ENCODE results near the gene YPEL2. TPM values are rescaled to one million over a fixed set of nuclear protein-coding genes. Genes with fewer than 3 reads are reported as not detected.

Gene YPEL2
- total RNA-seq, 1 experiment from 2014 or later = 6.1 TPM

GRCh38 chr17:59365383-59365981, 34.0 kb downstream of the YPEL2 start:
- H3K36me3 ChIP-seq (ENCODE audit: insufficient read depth, low read length) = no peaks in the 10 kb centered on the region
- H3K27me3 ChIP-seq (ENCODE audit: low read length) = no peaks in the 10 kb centered on the region
- peaks cover under 1% of the 10 kb centered on the region; the same call in 1 of the 2 replicates for H4K20me1 ChIP-seq (ENCODE audit: insufficient read depth, low read depth, low read length)
- H3K9me2 ChIP-seq (replicated peaks; ENCODE audit: insufficient read depth, low read length) = no peaks in the 10 kb centered on the region
- peaks cover 12% of the 10 kb centered on the region for H3K4me1 ChIP-seq (ENCODE audit: low read length)
- no peak for DNase-seq
- no peaks in the 10 kb centered on the region for H3K79me2 ChIP-seq (ENCODE audit: low read length)
- no peaks in the 10 kb centered on the region for H3K9me3 ChIP-seq (ENCODE audit: low read length)
- no peak overlapping the region for H3K27ac ChIP-seq (ENCODE audit: low read length)
- H3K4me3 ChIP-seq (ENCODE audit: low read length) = no peak overlapping the region
- no peak overlapping the region for H3K9ac ChIP-seq (ENCODE audit: low read length)
- no peak overlapping the region for H2AFZ ChIP-seq (ENCODE audit: low read length)
- no peak overlapping the region for H3K4me2 ChIP-seq (ENCODE audit: low read depth, low read length, poor library complexity, severe bottlenecking)

- Histone ChIP-seq H3K27ac (ENCODE audit: low read length) (no peak overlapping the region), H2AFZ (ENCODE audit: low read length) (no peak overlapping the region), H3K4me3 (ENCODE audit: low read length) (no peak overlapping the region)
Observed at GRCh38 chr17:59366040-59366757, 34.7 kb downstream of the YPEL2 start.

GRCh38 chr17:59366773-59367656, 35.6 kb downstream of the YPEL2 start:
- H3K79me2 ChIP-seq (ENCODE audit: low read length) = no peaks in the 10 kb centered on the region

More at GRCh38 chr17:59366040-59366757, 34.7 kb downstream of the YPEL2 start:
- DNase-seq = no peak
- Histone ChIP-seq H3K9me3 (ENCODE audit: low read length) (no peaks in the 10 kb centered on the region), H3K9me2 (replicated peaks; ENCODE audit: insufficient read depth, low read length) (no peaks in the 10 kb centered on the region), H3K4me2 (ENCODE audit: low read depth, low read length, poor library complexity, severe bottlenecking) (no peak overlapping the region), H3K9ac (ENCODE audit: low read length) (no peak overlapping the region), H4K20me1 (ENCODE audit: insufficient read depth, low read depth, low read length) (no peaks in the 10 kb centered on the region; the same call in 1 of the 2 replicates), H3K79me2 (ENCODE audit: low read length) (no peaks in the 10 kb centered on the region), H3K4me1 (ENCODE audit: low read length) (peaks cover 16% of the 10 kb centered on the region), H3K36me3 (ENCODE audit: insufficient read depth, low read length) (no peaks in the 10 kb centered on the region), H3K27me3 (ENCODE audit: low read length) (no peaks in the 10 kb centered on the region)

GRCh38 chr17:59367657-59368045, 36.2 kb downstream of the YPEL2 start:
- no peaks in the 10 kb centered on the region for H3K79me2 ChIP-seq (ENCODE audit: low read length)

More at GRCh38 chr17:59366773-59367656, 35.6 kb downstream of the YPEL2 start:
- Histone ChIP-seq H3K36me3 (ENCODE audit: insufficient read depth, low read length) (no peaks in the 10 kb centered on the region), H3K9me2 (replicated peaks; ENCODE audit: insufficient read depth, low read length) (no peaks in the 10 kb centered on the region), H3K9me3 (ENCODE audit: low read length) (no peaks in the 10 kb centered on the region), H3K27me3 (ENCODE audit: low read length) (no peaks in the 10 kb centered on the region), H3K4me3 (ENCODE audit: low read length) (no peak overlapping the region), H3K4me2 (ENCODE audit: low read depth, low read length, poor library complexity, severe bottlenecking) (no peak overlapping the region), H3K4me1 (ENCODE audit: low read length) (peaks cover 21% of the 10 kb centered on the region), H2AFZ (ENCODE audit: low read length) (no peak overlapping the region), H3K27ac (ENCODE audit: low read length) (no peak overlapping the region), H3K9ac (ENCODE audit: low read length) (no peak overlapping the region), H4K20me1 (ENCODE audit: insufficient read depth, low read depth, low read length) (no peaks in the 10 kb centered on the region; the same call in 1 of the 2 replicates)
- DNase-seq = no peak

GRCh38 chr17:59368218-59368857, 36.9 kb downstream of the YPEL2 start:
- no peaks in the 10 kb centered on the region for H3K79me2 ChIP-seq (ENCODE audit: low read length)
- no peaks in the 10 kb centered on the region for H3K36me3 ChIP-seq (ENCODE audit: insufficient read depth, low read length)
- no peaks in the 10 kb centered on the region for H3K9me2 ChIP-seq (replicated peaks; ENCODE audit: insufficient read depth, low read length)
- no peaks in the 10 kb centered on the region; the same call in 1 of the 2 replicates for H4K20me1 ChIP-seq (ENCODE audit: insufficient read depth, low read depth, low read length)
- H3K9me3 ChIP-seq (ENCODE audit: low read length) = no peaks in the 10 kb centered on the region
- no peak overlapping the region for H3K27ac ChIP-seq (ENCODE audit: low read length)
- H3K4me2 ChIP-seq (ENCODE audit: low read depth, low read length, poor library complexity, severe bottlenecking) = no peak overlapping the region
- H3K4me3 ChIP-seq (ENCODE audit: low read length) = no peak overlapping the region
- H2AFZ ChIP-seq (ENCODE audit: low read length) = no peak overlapping the region
- DNase-seq = no peak
- H3K27me3 ChIP-seq (ENCODE audit: low read length) = no peaks in the 10 kb centered on the region
- H3K9ac ChIP-seq (ENCODE audit: low read length) = no peak overlapping the region
- H3K4me1 ChIP-seq (ENCODE audit: low read length) = peaks cover 18% of the 10 kb centered on the region

More at GRCh38 chr17:59367657-59368045, 36.2 kb downstream of the YPEL2 start:
- H3K9me2 ChIP-seq (replicated peaks; ENCODE audit: insufficient read depth, low read length) = no peaks in the 10 kb centered on the region
- no peaks in the 10 kb centered on the region for H3K27me3 ChIP-seq (ENCODE audit: low read length)
- H4K20me1 ChIP-seq (ENCODE audit: insufficient read depth, low read depth, low read length) = no peaks in the 10 kb centered on the region; the same call in 1 of the 2 replicates
- H3K9ac ChIP-seq (ENCODE audit: low read length) = no peak overlapping the region
- H3K4me1 ChIP-seq (ENCODE audit: low read length) = peaks cover 21% of the 10 kb centered on the region
- DNase-seq = no peak
- H2AFZ ChIP-seq (ENCODE audit: low read length) = no peak overlapping the region
- no peak overlapping the region for H3K27ac ChIP-seq (ENCODE audit: low read length)
- no peak overlapping the region for H3K4me2 ChIP-seq (ENCODE audit: low read depth, low read length, poor library complexity, severe bottlenecking)
- H3K36me3 ChIP-seq (ENCODE audit: insufficient read depth, low read length) = no peaks in the 10 kb centered on the region
- no peaks in the 10 kb centered on the region for H3K9me3 ChIP-seq (ENCODE audit: low read length)
- no peak overlapping the region for H3K4me3 ChIP-seq (ENCODE audit: low read length)

- Histone ChIP-seq H3K36me3 (ENCODE audit: insufficient read depth, low read length) (no peaks in the 10 kb centered on the region), H3K27ac (ENCODE audit: low read length) (no peak overlapping the region), H3K4me3 (ENCODE audit: low read length) (no peak overlapping the region), H3K9me2 (replicated peaks; ENCODE audit: insufficient read depth, low read length) (no peaks in the 10 kb centered on the region), H2AFZ (ENCODE audit: low read length) (no peak overlapping the region), H3K4me2 (ENCODE audit: low read depth, low read length, poor library complexity, severe bottlenecking) (no peak overlapping the region), H3K27me3 (ENCODE audit: low read length) (no peaks in the 10 kb centered on the region), H3K9me3 (ENCODE audit: low read length) (no peaks in the 10 kb centered on the region), H3K4me1 (ENCODE audit: low read length) (peaks cover 18% of the 10 kb centered on the region), H3K79me2 (ENCODE audit: low read length) (no peaks in the 10 kb centered on the region), H3K9ac (ENCODE audit: low read length) (no peak overlapping the region), H4K20me1 (ENCODE audit: insufficient read depth, low read depth, low read length) (no peaks in the 10 kb centered on the region; the same call in 1 of the 2 replicates)
- no peak for DNase-seq
Observed at GRCh38 chr17:59369031-59369975, 37.8 kb downstream of the YPEL2 start.

GRCh38 chr17:59370593-59371299, 39.3 kb downstream of the YPEL2 start:
- H4K20me1 ChIP-seq (ENCODE audit: insufficient read depth, low read depth, low read length) = no peaks in the 10 kb centered on the region; the same call in none of the 2 replicates
- H3K36me3 ChIP-seq (ENCODE audit: insufficient read depth, low read length) = no peaks in the 10 kb centered on the region
- H3K4me1 ChIP-seq (ENCODE audit: low read length) = peaks cover 23% of the 10 kb centered on the region
- H3K79me2 ChIP-seq (ENCODE audit: low read length) = no peaks in the 10 kb centered on the region
- H3K9me2 ChIP-seq (replicated peaks; ENCODE audit: insufficient read depth, low read length) = no peaks in the 10 kb centered on the region
- no peaks in the 10 kb centered on the region for H3K9me3 ChIP-seq (ENCODE audit: low read length)
- H3K27me3 ChIP-seq (ENCODE audit: low read length) = no peaks in the 10 kb centered on the region
- no peak for DNase-seq
- H2AFZ ChIP-seq (ENCODE audit: low read length) = no peak overlapping the region
- no peak overlapping the region for H3K4me2 ChIP-seq (ENCODE audit: low read depth, low read length, poor library complexity, severe bottlenecking)
- no peak overlapping the region for H3K9ac ChIP-seq (ENCODE audit: low read length)
- no peak overlapping the region for H3K4me3 ChIP-seq (ENCODE audit: low read length)
- no peak overlapping the region for H3K27ac ChIP-seq (ENCODE audit: low read length)

Measured in Karpas-422 (cell line).